GM23248 (cell line): Measurements from ENCODE around the gene GOLPH3L.
"Not testable (repeated sequence)": the region's sequence is repeated elsewhere in the genome, so short reads cannot be mapped to it uniquely, and the experiment has no call there.

ENCODE experiments used
- EZH2 ChIP-seq: fragments of 200-600 bp; sonication (generic); IDR thresholded peaks from 2 replicates; pipeline ENCODE4 v1.6.1; 2018; ENCODE audit warnings: antibody characterized with exemption, mild to moderate bottlenecking; ENCODE audit not compliant: insufficient read depth, poor library complexity, severe bottlenecking
- EZH2phosphoT487 ChIP-seq: fragments of 200-600 bp; sonication (generic); IDR thresholded peaks from 2 replicates; pipeline ENCODE4 v1.6.1; 2018; ENCODE audit warnings: antibody characterized with exemption, moderate library complexity, mild to moderate bottlenecking, low read depth; ENCODE audit not compliant: insufficient read depth

GRCh38 chr1:150657064-150657463, 39.9 kb downstream of the GOLPH3L start:
- TF ChIP-seq EZH2, EZH2phosphoT487: not testable (repeated sequence)
